Endothelial cell of umbilical vein (primary cell): ENCODE measurements around the gene CEACAM3. TPM values are rescaled to one million over a fixed set of nuclear protein-coding genes. Genes with fewer than 3 reads are reported as not detected.

Experiments used
- BruUV-seq: library from RNA; stranded (reverse); fragments of 400-500 nt; replicated peaks from 2 replicates; lab custom pipeline; 2021; lab: Mats Ljungman, UMichigan
- CTCF ChIA-PET: fragments of 300-600, 350-600 bp; sonication (Branson Sonifier 250); formaldehyde crosslinking; loops from one replicate; lab custom pipeline; 2021; ENCODE audit warnings: antibody characterized with exemption, inconsistent platforms; lab: Charles Lee
- POLR2A ChIA-PET: fragments of 300-600, 350-600 bp; sonication (Branson Sonifier 250); formaldehyde crosslinking; loops from one replicate; lab custom pipeline; 2021; ENCODE audit warnings: antibody characterized with exemption, inconsistent platforms; lab: Charles Lee
- DNase-seq: peaks from one replicate; pipeline ENCODE4 v3.0.0-alpha.2; 2011; ENCODE audit warnings: low read depth, low spot score
- FAIRE-seq: peaks from 2 replicates; lab custom pipeline; 2011; peaks lifted over from hg19 to GRCh38; lab: Jason Lieb, UNC
- H2AFZ ChIP-seq: 2 replicates; pipeline ENCODE4 v1.6.0; 2012; ENCODE audit warnings: low read depth, low read length, control low read depth, inconsistent platforms
- H3K27ac ChIP-seq: 2 replicates; pipeline ENCODE4 v1.5.1; 2011; ENCODE audit warnings: low read depth, mild to moderate bottlenecking, control low read depth, low read length, moderate library complexity; ENCODE audit not compliant: insufficient read depth
- H3K27me3 ChIP-seq, 2 experiments: 2 replicates each; pipeline versions ENCODE4 v1.6.0 to v1.6.1; 2011; ENCODE audit warnings: low read length in 2 of 2, mixed read lengths in 1 of 2; ENCODE audit not compliant: control insufficient read depth in 2 of 2, insufficient read depth in 2 of 2
- H3K36me3 ChIP-seq, 2 experiments: 2 replicates in 1 of 2; 3 replicates in 1 of 2; pipeline ENCODE4 v1.5.1; 2011; ENCODE audit warnings: low read length in 2 of 2, mild to moderate bottlenecking in 1 of 2, moderate library complexity in 1 of 2; ENCODE audit not compliant: control insufficient read depth in 2 of 2, insufficient read depth in 2 of 2; ENCODE audit errors: extremely low read depth in 1 of 2
- H3K4me1 ChIP-seq: 3 replicates; pipeline ENCODE4 v1.5.1; 2011; ENCODE audit warnings: mild to moderate bottlenecking, low read length; ENCODE audit not compliant: control insufficient read depth, insufficient read depth; ENCODE audit errors: extremely low read depth
- H3K4me2 ChIP-seq: 2 replicates; pipeline ENCODE4 v1.6.1; 2011; ENCODE audit warnings: low read length, control low read depth, mixed read lengths; ENCODE audit not compliant: insufficient read depth
- H3K4me3 ChIP-seq, 3 experiments: fragments of 200-600 bp in 1 of 3; sonication (generic), shearing (Covaris generic) in 1 of 3; replicated peaks in 1 of 3; 2 replicates each; pipeline ENCODE4 v1.5.1; 2011 to 2016; ENCODE audit warnings: control low read depth in 3 of 3, low read length in 3 of 3, mild to moderate bottlenecking in 2 of 3, inconsistent platforms in 1 of 3, low read depth in 1 of 3, moderate library complexity in 1 of 3; ENCODE audit not compliant: insufficient read depth in 1 of 3
- H3K79me2 ChIP-seq: 2 replicates; pipeline ENCODE4 v1.6.0; 2012; ENCODE audit warnings: low read length, inconsistent platforms; ENCODE audit not compliant: control insufficient read depth, insufficient read depth
- H3K9ac ChIP-seq: replicated peaks from 2 replicates; pipeline ENCODE3; 2011; ENCODE audit warnings: low read length, control low read depth; ENCODE audit not compliant: insufficient read depth; ENCODE audit errors: extremely low read depth
- H3K9me1 ChIP-seq: replicated peaks from 3 replicates; pipeline ENCODE4 v1.6.0; 2011; ENCODE audit warnings: mild to moderate bottlenecking, low read length; ENCODE audit not compliant: control insufficient read depth, insufficient read depth; ENCODE audit errors: extremely low read depth
- H3K9me3 ChIP-seq: replicated peaks from 2 replicates; pipeline ENCODE4 v1.5.1; 2012; ENCODE audit warnings: low read length, inconsistent platforms; ENCODE audit not compliant: control insufficient read depth, insufficient read depth
- H4K20me1 ChIP-seq: replicated peaks from 2 replicates; pipeline ENCODE3; 2011; ENCODE audit warnings: mild to moderate bottlenecking, low read length; ENCODE audit not compliant: control insufficient read depth, insufficient read depth; ENCODE audit errors: extremely low read depth
- CTCF ChIP-seq, 2 donors: IDR thresholded peaks; 1 replicate in 1 of 2; 2 replicates in 1 of 2; pipeline ENCODE4 v1.5.1; 2011; ENCODE audit warnings: low read length in 2 of 2, mild to moderate bottlenecking in 2 of 2, moderate library complexity in 2 of 2, control low read depth in 1 of 2, inconsistent platforms in 1 of 2, low read depth in 1 of 2; ENCODE audit not compliant: insufficient read depth in 1 of 2; ENCODE audit errors: extremely low read depth in 1 of 2
- dilution Hi-C: fragments of 300-500 bp; cut with MboI; formaldehyde crosslinking; loops from one replicate; pipeline ENCODE4 v1.15.0; 2019; ENCODE audit warnings: low sequenced_read_pairs; ENCODE audit not compliant: extremely low pct_ligation_motif_present
- intact Hi-C: fragments of 100-400 bp; cut with micrococcal nuclease; formaldehyde crosslinking; loops from one replicate; pipeline ENCODE4 v1.10.0; 2022
- polyA plus RNA-seq, 4 experiments: library from polyadenylated mRNA; depleted of rRNA in 3 of 4; stranded (reverse) in 3 of 4; unstranded in 1 of 4; fragments of >200 nt; gene quantifications; 2 replicates each; pipeline versions ENCODE4 v1.2.1 to v1.2.3, GENCODE V29; 2011 to 2012; ENCODE audit warnings: missing spikeins in 1 of 4
- total RNA-seq: library from RNA; stranded (reverse); gene quantifications from 2 replicates; pipeline ENCODE4 v1.2.3, GENCODE V29; 2021

The CEACAM3 gene
- total and polyA plus RNA-seq, 2 donors (not counting 3 experiments of a cell fraction or from before 2014, with no cell fraction given): not detected

GRCh38 chr19:41807176-41807575 is 10.8 kb downstream of the CEACAM3 start:
- CTCF ChIA-PET: interaction anchor here (1.2 kb wide), 1 partner anchor 22 kb away, joined by 3 read pairs; no protein-coding TSS in a partner anchor
- dilution Hi-C loops: no loop called here

More at GRCh38 chr19:41807176-41807575, 10.8 kb downstream of the CEACAM3 start:
- DNase-seq (no peak), FAIRE-seq (no peak)
- H3K36me3 ChIP-seq: no peaks in the 10 kb centered on the region
- H3K4me2 ChIP-seq: no peak overlapping the region
- H3K27ac ChIP-seq: no peak overlapping the region
- TF ChIP-seq CTCF (IDR thresholded peaks at IDR 0.05; ENCODE audit: extremely low read depth in 1 of 2, insufficient read depth in 1 of 2, low read depth in 1 of 2, low read length in 2 of 2): no peak
- H3K4me3 ChIP-seq: no peak overlapping the region
- BruUV-seq: no TSS peak
- intact Hi-C loops: no loop called here
- H2AFZ ChIP-seq: no peak overlapping the region
- H3K27me3 ChIP-seq: no peaks in the 10 kb centered on the region
- no peaks in the 10 kb centered on the region for H3K9me1 ChIP-seq
- H4K20me1 ChIP-seq: no peaks in the 10 kb centered on the region
- POLR2A ChIA-PET: no interaction called here
- no peaks in the 10 kb centered on the region for H3K79me2 ChIP-seq
- no peak overlapping the region for H3K9ac ChIP-seq
- no peaks in the 10 kb centered on the region for H3K4me1 ChIP-seq
- no peaks in the 10 kb centered on the region for H3K9me3 ChIP-seq
